ENCODE measurements around the gene ROMO1.

- TF ChIP-seq CTCF (IDR thresholded peaks at IDR 0.05; ENCODE audit: low read depth, low read length) (peak; percentile 31), EZH2phosphoT487 (IDR thresholded peaks at IDR 0.05; ENCODE audit: low read depth) (no peak)
Observed at GRCh38 chr20:35699127-35699956, at the start of gene ROMO1, which contains the start of gene NFS1.
